ENCODE measurements around the gene MYEOV.

MYEOV gene

GRCh38 chr11:69304686-69305085 is 10.7 kb downstream of the MYEOV start:
- DNase-seq, result no peak

GRCh38 chr11:69305885-69306540 is 12.1 kb downstream of the MYEOV start:
- DNase-seq, result no peak

DNA sequence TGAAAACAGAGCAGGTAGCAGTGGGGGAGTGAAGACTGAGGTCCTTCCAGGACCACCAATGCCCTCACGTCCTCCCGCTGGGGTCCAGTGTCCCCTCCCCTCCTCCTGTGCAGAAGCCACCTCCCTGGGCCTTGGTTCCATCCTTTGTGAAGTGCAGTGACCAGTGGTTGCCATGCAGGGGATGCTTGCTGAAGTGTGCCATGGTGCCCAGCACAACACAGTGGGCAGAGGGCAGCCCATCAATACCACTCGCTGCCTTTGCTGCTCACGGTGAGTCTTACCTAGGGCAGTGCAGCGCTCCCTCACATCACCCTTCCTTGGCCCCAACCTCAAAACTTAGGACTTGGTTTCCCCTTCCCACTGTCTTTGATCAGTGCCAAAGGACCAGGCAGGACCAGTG is 12.9 kb downstream of the MYEOV start:
- no peak for DNase-seq

DNA sequence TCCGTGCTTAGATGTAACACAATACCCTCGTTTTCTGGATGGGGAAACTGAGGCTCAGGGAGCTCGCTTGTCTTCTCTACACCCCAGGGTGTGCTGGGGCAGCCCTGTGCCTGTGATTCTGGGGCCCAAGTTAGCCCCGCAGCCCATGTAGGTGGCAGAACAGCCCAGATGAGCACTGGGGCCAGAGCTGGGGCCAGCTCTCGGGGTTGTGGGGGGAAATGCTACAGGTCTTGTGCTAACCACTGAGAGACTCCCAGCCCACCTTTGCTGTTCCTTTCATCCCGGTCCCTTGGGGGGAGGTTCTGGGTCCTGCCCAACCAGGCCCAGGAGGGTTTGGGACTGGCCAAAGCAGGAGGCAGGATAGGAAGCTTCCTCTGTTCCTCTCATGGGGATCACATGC is 13.5 kb downstream of the MYEOV start:
- no peak for DNase-seq

DNA sequence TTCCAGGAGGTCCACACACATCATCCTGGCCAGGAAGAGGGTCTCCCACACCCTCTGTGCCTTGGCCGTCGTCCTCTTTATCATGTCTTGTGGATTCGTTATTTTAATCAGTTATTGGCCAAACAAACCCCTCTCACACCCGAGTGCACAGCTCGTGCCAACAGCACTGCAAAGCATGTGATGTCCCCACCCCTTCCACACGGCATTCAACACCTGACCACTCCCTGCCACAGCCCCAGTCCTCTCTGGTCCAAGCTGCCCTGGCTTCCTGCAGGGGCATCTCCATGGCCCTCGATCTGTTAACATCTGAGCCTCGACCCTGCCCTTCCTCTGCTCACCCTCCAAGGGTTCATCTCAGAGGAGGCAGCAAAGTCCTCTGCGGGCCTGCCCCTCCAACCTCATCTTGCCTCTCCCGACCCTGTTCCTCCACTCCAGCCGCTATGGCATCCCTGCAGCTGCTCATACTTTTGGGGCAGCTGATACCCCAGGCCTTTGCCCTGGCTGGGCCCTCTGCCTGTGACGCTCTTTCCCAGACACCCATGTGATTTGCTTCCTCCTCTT is 14.0 kb downstream of the MYEOV start:
- DNase-seq, result no peak

GRCh38 chr11:69308491-69308911 is 14.5 kb downstream of the MYEOV start:
- no peak for DNase-seq

DNA sequence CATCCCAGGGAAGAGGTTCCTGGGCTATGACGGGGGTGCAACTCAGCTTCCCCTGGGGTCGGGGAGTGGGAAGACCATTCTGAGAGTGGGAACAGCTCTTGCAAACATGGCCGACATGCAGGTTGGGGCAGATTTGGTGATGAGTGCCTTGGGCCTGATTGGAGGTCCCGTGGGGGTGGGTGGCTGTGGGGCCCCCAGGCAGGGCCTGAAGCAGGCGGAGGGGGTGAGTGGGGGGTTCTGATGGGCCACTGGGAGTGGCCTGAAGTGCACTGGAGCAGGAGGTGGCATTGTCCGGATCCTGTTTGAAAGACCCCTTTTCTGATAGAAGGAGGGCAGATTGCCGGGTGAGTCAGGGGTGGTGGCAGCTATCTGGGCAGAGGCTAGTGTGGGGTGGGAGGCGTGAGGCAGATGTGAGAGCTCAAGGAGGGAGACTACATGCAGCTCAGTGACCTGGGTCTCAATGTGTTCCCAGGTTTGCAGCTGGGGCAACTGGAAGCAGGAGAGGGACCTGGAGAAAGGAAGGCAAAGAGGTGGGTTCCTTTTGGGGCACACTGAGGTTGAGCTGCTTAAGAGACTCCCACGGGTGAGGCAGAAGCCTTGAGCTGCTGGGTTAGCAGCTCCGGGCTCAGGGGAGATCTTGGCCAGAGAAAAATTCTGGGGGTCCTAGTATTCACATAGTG is 15.1 kb downstream of the MYEOV start:
- DNase-seq, result no peak

GRCh38 chr11:69309631-69310280 is 15.8 kb downstream of the MYEOV start:
- no peak for DNase-seq

- DNase-seq, result no peak
Measured at GRCh38 chr11:69310351-69310750, 16.4 kb downstream of the MYEOV start.

DNA sequence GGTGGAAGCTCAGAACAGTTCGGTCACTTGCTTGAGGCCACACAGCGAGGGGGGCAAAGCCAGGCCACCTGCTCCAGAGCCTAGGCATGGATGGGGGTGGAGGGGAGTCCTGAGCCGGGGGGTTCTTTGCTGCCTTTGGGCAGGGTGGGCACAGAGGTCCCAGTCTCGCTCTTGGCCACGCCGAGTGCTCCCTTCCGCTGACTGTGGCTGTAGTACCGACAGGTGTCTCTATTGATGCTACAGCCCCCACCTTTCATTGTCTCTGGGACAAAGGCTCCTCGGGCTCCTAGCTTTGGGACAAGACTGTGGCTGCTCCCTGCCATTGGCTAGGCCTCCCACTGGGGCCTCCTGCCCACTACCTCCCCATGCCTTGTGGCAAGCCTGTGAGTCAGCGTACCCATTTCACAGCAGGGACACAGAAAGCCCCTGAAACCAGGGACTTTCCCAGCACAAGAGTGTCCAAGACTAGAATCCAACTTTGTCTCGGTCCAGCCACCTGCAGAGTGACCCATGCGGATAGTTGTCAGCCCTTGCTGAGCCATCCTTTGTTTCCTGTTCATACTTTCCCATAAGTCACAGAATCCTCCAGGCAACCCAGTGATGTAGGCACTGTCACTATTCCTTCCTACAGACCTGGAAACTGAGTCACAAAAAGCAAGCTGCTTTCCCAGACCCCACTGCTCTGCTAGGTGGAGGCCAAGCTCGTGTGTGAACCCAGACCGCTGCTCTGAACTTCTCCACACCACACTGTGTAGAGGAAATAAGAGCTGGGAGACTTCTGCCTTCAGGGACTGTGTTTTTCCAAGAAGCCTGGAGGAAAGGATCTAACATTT is 17.2 kb downstream of the MYEOV start:
- peak; percentile 34 for DNase-seq

GRCh38 chr11:69311767-69312385 is 17.9 kb downstream of the MYEOV start:
- no peak for DNase-seq

DNA sequence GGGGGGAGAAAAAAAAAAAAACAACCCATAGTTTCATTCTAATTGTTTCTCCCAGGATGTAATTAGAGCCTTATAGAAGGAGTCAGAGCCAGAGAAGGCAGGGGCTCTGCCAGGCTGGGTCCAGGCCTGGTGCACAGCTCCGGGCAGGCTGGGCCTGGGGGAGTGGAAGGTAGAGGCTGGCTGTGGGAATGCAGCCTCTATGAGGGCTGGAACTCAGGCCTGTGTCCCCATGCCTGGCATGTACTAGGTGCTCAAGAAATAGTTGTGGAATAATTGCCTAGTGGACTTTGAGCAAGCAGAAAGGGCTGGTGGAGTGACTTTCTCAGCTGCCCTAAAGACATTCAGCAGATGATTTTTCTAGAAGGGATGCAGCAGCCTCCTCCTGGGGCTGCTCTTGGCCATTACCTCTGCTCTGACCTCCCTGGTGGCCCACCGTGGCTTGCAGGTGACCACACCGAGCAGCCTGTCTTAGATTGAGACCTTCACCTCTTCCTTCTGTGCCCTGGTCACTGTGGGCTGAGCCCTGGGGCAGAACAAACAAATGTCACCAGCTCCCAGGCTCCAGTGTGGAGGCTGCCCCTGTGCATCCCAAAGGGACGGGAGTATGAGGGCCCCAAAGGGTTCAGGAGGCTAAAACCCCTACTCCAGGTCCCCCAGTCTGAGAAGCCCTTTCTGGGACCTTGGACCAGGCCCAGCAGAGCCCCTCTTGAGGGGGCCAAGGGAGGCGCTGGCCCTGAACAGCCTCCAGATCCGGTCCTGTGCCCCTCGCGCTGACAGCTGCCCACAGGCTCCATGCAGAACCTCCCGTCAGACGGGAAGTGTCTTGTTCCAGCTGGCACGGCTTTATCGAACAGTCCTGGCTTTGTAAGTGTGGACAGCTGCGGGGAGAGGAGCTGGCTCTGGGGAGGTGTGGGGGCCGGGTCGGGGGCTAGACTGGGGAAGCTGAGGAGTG is 18.8 kb downstream of the MYEOV start:
- DNase-seq, result no peak

- DNase-seq, result no peak
Measured at GRCh38 chr11:69313992-69314391, 20.0 kb downstream of the MYEOV start.

DNA sequence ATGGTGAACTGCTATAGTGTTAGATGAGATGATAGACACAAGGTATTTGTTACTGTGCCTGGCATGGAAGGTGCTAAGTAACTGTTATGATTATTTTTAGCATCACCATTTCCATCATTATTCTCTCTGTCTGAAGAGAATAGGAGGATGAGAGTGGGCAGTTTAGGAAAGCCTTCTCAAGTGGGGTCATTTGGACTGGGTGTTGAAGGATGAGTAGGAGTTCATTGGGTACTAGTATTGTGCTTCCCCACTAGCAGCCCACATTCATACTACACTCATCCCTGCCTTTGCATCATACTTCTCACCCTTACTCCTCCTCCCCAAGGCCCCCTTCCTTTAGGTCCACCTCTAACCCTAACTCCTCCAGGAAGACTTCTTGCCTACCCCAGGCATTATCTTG is 20.6 kb downstream of the MYEOV start:
- DNase-seq, result no peak

DNA sequence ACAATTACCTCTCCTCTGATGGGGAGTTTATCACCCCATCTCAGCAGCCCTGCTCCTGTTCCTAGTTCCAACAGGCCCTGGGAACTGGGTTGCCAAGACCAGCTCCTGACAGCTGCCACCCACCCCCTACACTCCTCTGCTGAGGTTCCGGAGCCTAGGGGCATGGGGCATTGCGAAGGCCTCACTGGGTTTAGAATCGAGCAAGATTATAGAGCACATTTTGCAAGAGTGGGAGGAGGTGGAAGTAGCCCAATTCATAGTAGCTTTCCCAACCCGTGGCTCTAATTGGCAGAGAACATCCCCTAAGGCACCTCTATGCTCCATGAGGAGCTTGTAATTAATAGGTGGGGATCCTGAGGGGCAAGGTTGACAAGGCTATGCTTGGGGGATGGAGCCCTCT is 23.0 kb downstream of the MYEOV start:
- DNase-seq, result no peak

DNA sequence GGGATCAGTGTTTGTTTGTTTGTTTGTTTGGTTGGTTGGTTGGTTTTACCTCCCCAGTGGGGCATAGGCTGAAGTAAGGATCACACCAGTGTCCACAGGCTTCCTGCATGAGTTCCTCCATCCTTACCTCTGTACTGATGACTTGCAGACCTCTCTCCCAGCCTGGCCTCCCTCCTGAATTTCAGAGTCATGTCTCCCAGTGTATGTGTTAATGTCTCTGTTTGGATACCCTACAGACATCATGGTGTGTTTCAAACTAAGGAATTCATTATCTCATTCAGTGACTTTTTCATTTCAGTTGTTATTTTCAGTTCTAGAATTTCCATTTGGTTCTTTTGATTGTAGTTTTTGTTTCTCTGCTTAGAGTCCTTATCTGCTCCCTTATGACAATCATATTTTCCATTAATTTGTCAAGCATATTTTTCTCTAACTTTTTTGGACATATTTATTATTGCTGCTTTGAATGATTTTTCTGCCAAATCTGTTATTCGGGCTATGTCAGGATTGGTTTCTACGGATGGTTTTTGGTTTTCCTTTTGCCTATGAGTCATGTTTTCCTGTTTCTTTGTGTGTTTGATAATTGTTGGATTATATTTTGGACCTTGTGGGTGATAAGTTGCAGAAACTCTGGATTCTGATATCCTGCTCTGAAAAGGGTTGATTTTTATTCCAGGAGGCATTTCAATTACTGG is 23.6 kb downstream of the MYEOV start:
- DNase-seq, result no peak

- DNase-seq, result no peak
Measured at GRCh38 chr11:69318093-69318420, 24.1 kb downstream of the MYEOV start.

GRCh38 chr11:69319255-69320106 is 25.5 kb downstream of the MYEOV start:
- no peak for DNase-seq

- no peak for DNase-seq
Measured at GRCh38 chr11:69320326-69320725, 26.4 kb downstream of the MYEOV start.

All from stimulated activated naive CD4-positive, alpha-beta T cell treated with Interleukin-2 at 50 U/mL for 16 hours (primary cell).